ENCODE data around the gene OR13C2. TPM values are rescaled to one million over a fixed set of nuclear protein-coding genes. Genes with fewer than 3 reads are reported as not detected.
"Not testable (repeated sequence)": the region's sequence is repeated elsewhere in the genome, so short reads cannot be mapped to it uniquely, and the experiment has no call there.

OR13C2 gene
- total RNA-seq = not detected
- not detected for polyA plus RNA-seq

GRCh38 chr9:104605527-104605926, at the start of gene OR13C2:
Gene OR13C2, minus strand, starts transcription at chr9:104605627. Its CDS starts 0 bp downstream, at chr9:104605627.
- H3K4me3 ChIP-seq (ENCODE audit: low read length); CTCF ChIA-PET; H3K36me3 Mint-ChIP-seq; H3K27ac Mint-ChIP-seq; H3K27ac ChIP-seq (ENCODE audit: low read depth, low read length); H3K27me3 ChIP-seq (ENCODE audit: insufficient read depth, low read length, poor library complexity, severe bottlenecking); POLR2A ChIA-PET; DNase-seq; H3K9me3 Mint-ChIP-seq; H3K27me3 Mint-ChIP-seq; H3K4me1 Mint-ChIP-seq; H3K4me3 Mint-ChIP-seq; H3K4me1 ChIP-seq (ENCODE audit: insufficient read depth, low read length); H3K36me3 ChIP-seq (ENCODE audit: insufficient read depth, low read length); H3K9me3 ChIP-seq (ENCODE audit: low read length): not testable (repeated sequence)

- H3K36me3 Mint-ChIP-seq = peaks cover 0 to 7% (median 0%) of the 10 kb centered on the region in 3 donors
- ChIA-PET POLR2A (no interaction called here), CTCF (no interaction called here)
Measured at GRCh38 chr9:104635456-104635855, 30.0 kb upstream of the OR13C2 start.

GRCh38 chr9:104633976-104634520, 28.6 kb upstream of the OR13C2 start:
- no peaks in the 10 kb centered on the region for H3K36me3 ChIP-seq (ENCODE audit: insufficient read depth, low read length)
- no peaks in the 10 kb centered on the region for H3K27me3 ChIP-seq (ENCODE audit: insufficient read depth, low read length, poor library complexity, severe bottlenecking)
- no peaks in the 10 kb centered on the region for H3K9me3 ChIP-seq (ENCODE audit: low read length)
- Mint-ChIP-seq H3K4me1 (no peaks in the 10 kb centered on the region), H3K27ac (no peak overlapping the region), H3K27me3 (peaks cover 0 to 5% of the 10 kb centered on the region in 2 donors), H3K9me3 (peaks cover 11 to 19% (median 14%) of the 10 kb centered on the region in 5 donors), H3K4me3 (no peak overlapping the region), H3K36me3 (peaks cover 0 to 7% (median 0%) of the 10 kb centered on the region in 3 donors)
- POLR2A ChIA-PET = no interaction called here
- CTCF ChIA-PET = no interaction called here
- H3K4me1 ChIP-seq (ENCODE audit: insufficient read depth, low read length) = no peaks in the 10 kb centered on the region
- no peak overlapping the region for H3K4me3 ChIP-seq (ENCODE audit: low read length)
- no peak for DNase-seq
- H3K27ac ChIP-seq (ENCODE audit: low read depth, low read length) = no peak overlapping the region

More at GRCh38 chr9:104635456-104635855, 30.0 kb upstream of the OR13C2 start:
- Mint-ChIP-seq H3K4me1 (no peaks in the 10 kb centered on the region), H3K4me3 (no peak overlapping the region), H3K27ac (no peak overlapping the region), H3K9me3 (peaks cover 14 to 31% (median 25%) of the 10 kb centered on the region in 5 donors), H3K27me3 (peaks cover 0 to 5% of the 10 kb centered on the region in 2 donors)
- no peak for DNase-seq
- Histone ChIP-seq H3K27ac (ENCODE audit: low read depth, low read length) (no peak overlapping the region), H3K4me1 (ENCODE audit: insufficient read depth, low read length) (no peaks in the 10 kb centered on the region), H3K4me3 (ENCODE audit: low read length) (no peak overlapping the region), H3K9me3 (ENCODE audit: low read length) (no peaks in the 10 kb centered on the region), H3K36me3 (ENCODE audit: insufficient read depth, low read length) (no peaks in the 10 kb centered on the region), H3K27me3 (ENCODE audit: insufficient read depth, low read length, poor library complexity, severe bottlenecking) (no peaks in the 10 kb centered on the region)

- H3K36me3 Mint-ChIP-seq; H3K4me3 Mint-ChIP-seq; H3K4me1 ChIP-seq (ENCODE audit: insufficient read depth, low read length); POLR2A ChIA-PET; H3K27me3 Mint-ChIP-seq; H3K9me3 ChIP-seq (ENCODE audit: low read length); H3K27me3 ChIP-seq (ENCODE audit: insufficient read depth, low read length, poor library complexity, severe bottlenecking); H3K36me3 ChIP-seq (ENCODE audit: insufficient read depth, low read length); H3K27ac ChIP-seq (ENCODE audit: low read depth, low read length); H3K4me1 Mint-ChIP-seq; H3K27ac Mint-ChIP-seq; DNase-seq; CTCF ChIA-PET; H3K4me3 ChIP-seq (ENCODE audit: low read length): not testable (repeated sequence)
- H3K9me3 Mint-ChIP-seq = peaks cover 6 to 24% (median 15%) of the 10 kb centered on the region in 5 donors
Measured at GRCh38 chr9:104625964-104626363, 20.5 kb upstream of the OR13C2 start.

GRCh38 chr9:104618104-104618503, 12.7 kb upstream of the OR13C2 start, which contains the start of gene OR13C9:
Gene OR13C9, minus strand, starts transcription at chr9:104618204. Its CDS starts 0 bp downstream, at chr9:104618204.
- ChIA-PET CTCF (no interaction called here), POLR2A (no interaction called here)
- H3K4me3 Mint-ChIP-seq = no peak within 1 kb of the TSS
- H3K27ac ChIP-seq (ENCODE audit: low read depth, low read length) = no peak within 1 kb of the TSS
- H3K27me3 ChIP-seq (ENCODE audit: insufficient read depth, low read length, poor library complexity, severe bottlenecking) = no peaks in the 10 kb centered on the region
- no peak within 1 kb of the TSS for H3K4me3 ChIP-seq (ENCODE audit: low read length)
- H3K4me1 Mint-ChIP-seq = no peaks in the 10 kb centered on the region
- H3K9me3 Mint-ChIP-seq = peaks cover 0 to 8% (median 4%) of the 10 kb centered on the region in 5 donors
- H3K9me3 ChIP-seq (ENCODE audit: low read length) = no peaks in the 10 kb centered on the region
- no peak within 1 kb of the TSS for H3K27ac Mint-ChIP-seq
- no peak for DNase-seq
- no peaks in the 10 kb centered on the region for H3K36me3 ChIP-seq (ENCODE audit: insufficient read depth, low read length)
- no peaks in the 10 kb centered on the region for H3K27me3 Mint-ChIP-seq
- H3K36me3 Mint-ChIP-seq = no peaks in the 10 kb centered on the region
- no peaks in the 10 kb centered on the region for H3K4me1 ChIP-seq (ENCODE audit: insufficient read depth, low read length)

GRCh38 chr9:104617418-104617817, 12.0 kb upstream of the OR13C2 start:
- Histone ChIP-seq H3K27me3 (ENCODE audit: insufficient read depth, low read length, poor library complexity, severe bottlenecking) (no peaks in the 10 kb centered on the region), H3K9me3 (ENCODE audit: low read length) (no peaks in the 10 kb centered on the region), H3K4me1 (ENCODE audit: insufficient read depth, low read length) (no peaks in the 10 kb centered on the region), H3K4me3 (ENCODE audit: low read length) (no peak overlapping the region), H3K27ac (ENCODE audit: low read depth, low read length) (no peak overlapping the region), H3K36me3 (ENCODE audit: insufficient read depth, low read length) (no peaks in the 10 kb centered on the region)
- no peak for DNase-seq
- H3K27ac Mint-ChIP-seq = no peak overlapping the region
- H3K9me3 Mint-ChIP-seq = peaks cover 0 to 4% (median 3%) of the 10 kb centered on the region in 5 donors
- H3K4me3 Mint-ChIP-seq = no peak overlapping the region
- ChIA-PET CTCF (no interaction called here), POLR2A (no interaction called here)
- H3K36me3 Mint-ChIP-seq = no peaks in the 10 kb centered on the region
- H3K4me1 Mint-ChIP-seq = no peaks in the 10 kb centered on the region
- no peaks in the 10 kb centered on the region for H3K27me3 Mint-ChIP-seq

- no peak overlapping the region for H3K27ac ChIP-seq (ENCODE audit: low read depth, low read length)
- no peaks in the 10 kb centered on the region for H3K27me3 Mint-ChIP-seq
- H3K4me1 ChIP-seq (ENCODE audit: insufficient read depth, low read length) = no peaks in the 10 kb centered on the region
- no peak overlapping the region for H3K4me3 Mint-ChIP-seq
- POLR2A ChIA-PET = no interaction called here
- H3K9me3 ChIP-seq (ENCODE audit: low read length) = no peaks in the 10 kb centered on the region
- no peak overlapping the region for H3K4me3 ChIP-seq (ENCODE audit: low read length)
- no peak overlapping the region for H3K27ac Mint-ChIP-seq
- peaks cover 0 to 4% (median 0%) of the 10 kb centered on the region in 5 donors for H3K9me3 Mint-ChIP-seq
- H3K36me3 Mint-ChIP-seq = no peaks in the 10 kb centered on the region
- H3K4me1 Mint-ChIP-seq = no peaks in the 10 kb centered on the region
- DNase-seq = no peak
- CTCF ChIA-PET = no interaction called here
- no peaks in the 10 kb centered on the region for H3K27me3 ChIP-seq (ENCODE audit: insufficient read depth, low read length, poor library complexity, severe bottlenecking)
- no peaks in the 10 kb centered on the region for H3K36me3 ChIP-seq (ENCODE audit: insufficient read depth, low read length)
Measured at GRCh38 chr9:104611213-104611612, 5.8 kb upstream of the OR13C2 start.

- Mint-ChIP-seq H3K4me1 (no peaks in the 10 kb centered on the region), H3K36me3 (no peaks in the 10 kb centered on the region), H3K27ac (no peak overlapping the region), H3K4me3 (no peak overlapping the region), H3K9me3 (no peaks in the 10 kb centered on the region), H3K27me3 (no peaks in the 10 kb centered on the region)
- DNase-seq = no peak
- Histone ChIP-seq H3K9me3 (ENCODE audit: low read length) (no peaks in the 10 kb centered on the region), H3K27ac (ENCODE audit: low read depth, low read length) (no peak overlapping the region), H3K27me3 (ENCODE audit: insufficient read depth, low read length, poor library complexity, severe bottlenecking) (no peaks in the 10 kb centered on the region), H3K4me1 (ENCODE audit: insufficient read depth, low read length) (no peaks in the 10 kb centered on the region), H3K36me3 (ENCODE audit: insufficient read depth, low read length) (no peaks in the 10 kb centered on the region), H3K4me3 (ENCODE audit: low read length) (no peak overlapping the region)
- ChIA-PET POLR2A (no interaction called here), CTCF (no interaction called here)
Measured at GRCh38 chr9:104608336-104608735, 2.9 kb upstream of the OR13C2 start.

- H3K36me3 Mint-ChIP-seq = no peaks in the 10 kb centered on the region
- CTCF ChIA-PET = no interaction called here
- H3K27ac Mint-ChIP-seq = no peak overlapping the region
- no peaks in the 10 kb centered on the region for H3K9me3 ChIP-seq (ENCODE audit: low read length)
- POLR2A ChIA-PET = no interaction called here
- no peaks in the 10 kb centered on the region for H3K36me3 ChIP-seq (ENCODE audit: insufficient read depth, low read length)
- no peak for DNase-seq
- no peaks in the 10 kb centered on the region for H3K4me1 Mint-ChIP-seq
- H3K4me3 Mint-ChIP-seq = no peak overlapping the region
- H3K4me3 ChIP-seq (ENCODE audit: low read length) = no peak overlapping the region
- H3K27me3 Mint-ChIP-seq = peaks cover 0 to 2% of the 10 kb centered on the region in 2 donors
- H3K27ac ChIP-seq (ENCODE audit: low read depth, low read length) = no peak overlapping the region
- H3K9me3 Mint-ChIP-seq = no peaks in the 10 kb centered on the region
- no peaks in the 10 kb centered on the region for H3K27me3 ChIP-seq (ENCODE audit: insufficient read depth, low read length, poor library complexity, severe bottlenecking)
- H3K4me1 ChIP-seq (ENCODE audit: insufficient read depth, low read length) = no peaks in the 10 kb centered on the region
Measured at GRCh38 chr9:104606152-104606551, 725 bp upstream of the OR13C2 start.

All from CD8-positive, alpha-beta memory T cell (primary cell).